HCT116 (cell line): Measurements from ENCODE around the gene ARHGAP42. TPM values are rescaled to one million over a fixed set of nuclear protein-coding genes. Genes with fewer than 3 reads are reported as not detected.

Source experiments
- ATAC-seq: fragments of 200-7000 bp; cut with Tn5 transposase; 2 replicates; pipeline ENCODE4 v1.9.1; 2020; ENCODE audit warnings: mild to moderate bottlenecking, moderate library complexity
- BruUV-seq: library from RNA; stranded (reverse); fragments of 400-500 nt; replicated peaks from 2 replicates; lab custom pipeline; 2021; lab: Mats Ljungman, UMichigan
- CTCF ChIA-PET: fragments of 300-600 bp; sonication (Branson Sonifier 250); formaldehyde crosslinking; loops from one replicate; lab custom pipeline; 2021; ENCODE audit warnings: antibody characterized with exemption; lab: Charles Lee
- POLR2A ChIA-PET: fragments of 300-600, 350-600 bp; sonication (Branson Sonifier 250); formaldehyde crosslinking; loops from one replicate; lab custom pipeline; 2021; ENCODE audit warnings: antibody characterized with exemption; lab: Charles Lee
- RAD21 ChIA-PET, 2 experiments: fragments of 300-600 bp; sonication (Branson Sonifier 250); formaldehyde crosslinking; loops; one replicate each; lab custom pipeline; 2023; ENCODE audit warnings: low total read pairs in 2 of 2; ENCODE audit not compliant: uncharacterized antibody in 2 of 2, unreplicated experiment in 2 of 2, low non-redundant PET in 1 of 2; lab: Charles Lee
- DNase-seq: peaks from one replicate; pipeline ENCODE4 v3.0.0-alpha.2; 2010; ENCODE audit warnings: low read depth, low spot score
- H2AFZ ChIP-seq: fragments of 200-600 bp; shearing (Covaris generic), sonication (generic); 2 replicates; pipeline ENCODE4 v1.6.1; 2017; ENCODE audit warnings: low read depth, mixed run types, mixed read lengths, antibody characterized with exemption, low read length; ENCODE audit not compliant: poor library complexity, severe bottlenecking
- H3K27ac ChIP-seq: 2 replicates; pipeline ENCODE4 v1.5.1; 2012; ENCODE audit warnings: low read depth, low read length
- H3K27me3 ChIP-seq: fragments of 200-600 bp; sonication (generic); 2 replicates; pipeline ENCODE4 v1.6.1; 2016; ENCODE audit warnings: mixed run types, low read length, mixed read lengths; ENCODE audit not compliant: insufficient read depth
- H3K36me3 ChIP-seq, 2 experiments: fragments of 200-500 bp in 1 of 2; fragments of 200-600 bp in 1 of 2; sonication (Bioruptor generic) in 1 of 2; sonication (generic) in 1 of 2; 2 replicates each; pipeline versions ENCODE4 v1.5.1 to v1.6.1; 2014 to 2016; ENCODE audit warnings: low read length in 2 of 2, inconsistent platforms in 1 of 2, mixed read lengths in 1 of 2, mixed run types in 1 of 2; ENCODE audit not compliant: insufficient read depth in 2 of 2, control insufficient read depth in 1 of 2
- H3K4me1 ChIP-seq, 2 experiments: fragments of 200-600 bp in 1 of 2; sonication (generic) in 1 of 2; 2 replicates each; pipeline versions ENCODE4 v1.5.1 to v1.6.1; 2012 to 2017; ENCODE audit warnings: low read length in 2 of 2, inconsistent platforms in 1 of 2, mild to moderate bottlenecking in 1 of 2, mixed read lengths in 1 of 2, mixed run types in 1 of 2, moderate library complexity in 1 of 2; ENCODE audit not compliant: insufficient read depth in 2 of 2, control insufficient read depth in 1 of 2
- H3K4me2 ChIP-seq: fragments of 200-600 bp; sonication (generic); 2 replicates; pipeline ENCODE4 v1.6.1; 2017; ENCODE audit warnings: mixed run types, low read length, mixed read lengths
- H3K4me3 ChIP-seq, 2 experiments: fragments of 200-600 bp in 1 of 2; sonication (generic) in 1 of 2; replicated peaks in 1 of 2; 2 replicates each; pipeline ENCODE4 v1.5.1; 2011 to 2016; ENCODE audit warnings: low read length in 2 of 2, control low read depth in 1 of 2, low read depth in 1 of 2, mild to moderate bottlenecking in 1 of 2, mixed read lengths in 1 of 2, mixed run types in 1 of 2
- H3K79me2 ChIP-seq: fragments of 200-600 bp; sonication (generic); 2 replicates; pipeline ENCODE4 v1.6.1; 2017; ENCODE audit warnings: mild to moderate bottlenecking, mixed run types, low read length, moderate library complexity, mixed read lengths; ENCODE audit not compliant: insufficient read depth
- H3K9ac ChIP-seq: fragments of 200-600 bp; sonication (generic); 2 replicates; pipeline ENCODE4 v1.6.1; 2016; ENCODE audit warnings: low read length, mixed read lengths
- H3K9me2 ChIP-seq: fragments of 200-600 bp; sonication (generic), shearing (Covaris generic); 2 replicates; pipeline ENCODE4 v1.6.1; 2017; ENCODE audit warnings: mixed run types, mild to moderate bottlenecking, moderate library complexity; ENCODE audit not compliant: insufficient read depth
- H3K9me3 ChIP-seq, 2 experiments: fragments of 200-500 bp in 1 of 2; fragments of 200-600 bp in 1 of 2; sonication (Bioruptor generic) in 1 of 2; sonication (generic) in 1 of 2; 2 replicates each; pipeline ENCODE4 v1.6.1; 2014 to 2017; ENCODE audit warnings: low read length in 2 of 2, mixed read lengths in 2 of 2, inconsistent platforms in 1 of 2, low read depth in 1 of 2, mild to moderate bottlenecking in 1 of 2, mixed run types in 1 of 2, moderate library complexity in 1 of 2; ENCODE audit not compliant: control insufficient read depth in 1 of 2, insufficient read depth in 1 of 2
- H4K20me1 ChIP-seq: fragments of 200-600 bp; sonication (generic), shearing (Covaris generic); 2 replicates; pipeline ENCODE4 v1.6.1; 2017; ENCODE audit warnings: mixed run types, mild to moderate bottlenecking, moderate library complexity; ENCODE audit not compliant: insufficient read depth
- ATF3 ChIP-seq: IDR thresholded peaks from 2 replicates; pipeline ENCODE4 v1.6.1; 2012
- CBX3 ChIP-seq: IDR thresholded peaks from 2 replicates; pipeline ENCODE4 v1.6.1; 2012; ENCODE audit warnings: low read depth
- CEBPB ChIP-seq: IDR thresholded peaks from 2 replicates; pipeline ENCODE4 v1.6.1; 2012; ENCODE audit warnings: low read depth
- CTCF ChIP-seq, 3 experiments: fragments of 200-600 bp in 1 of 3; sonication (generic) in 1 of 3; IDR thresholded peaks in 2 of 3; conservative IDR thresholded peaks in 1 of 3; 2 replicates each; pipeline ENCODE4 v1.5.1; 2012 to 2017; ENCODE audit warnings: low read depth in 2 of 3, low read length in 2 of 3, antibody characterized with exemption in 1 of 3, borderline replicate concordance in 1 of 3, control low read depth in 1 of 3, mild to moderate bottlenecking in 1 of 3, mixed read lengths in 1 of 3, mixed run types in 1 of 3, moderate library complexity in 1 of 3; ENCODE audit not compliant: insufficient read depth in 1 of 3
- EGR1 ChIP-seq: IDR thresholded peaks from 2 replicates; pipeline ENCODE4 v1.6.1; 2012; ENCODE audit warnings: low read depth
- EZH2 ChIP-seq: fragments of 200-600 bp; sonication (generic); IDR thresholded peaks from 2 replicates; pipeline ENCODE4 v1.6.1; 2017; ENCODE audit warnings: antibody characterized with exemption, mixed run types
- FOSL1 ChIP-seq: IDR thresholded peaks from 2 replicates; pipeline ENCODE4 v1.6.1; 2012; ENCODE audit warnings: low read depth
- JUND ChIP-seq: IDR thresholded peaks from 2 replicates; pipeline ENCODE4 v1.6.1; 2012
- MAX ChIP-seq: IDR thresholded peaks from 2 replicates; pipeline ENCODE4 v1.6.1; 2012
- POLR2AphosphoS5 ChIP-seq: IDR thresholded peaks from 2 replicates; pipeline ENCODE4 v1.6.1; 2011; ENCODE audit warnings: mild to moderate bottlenecking, low read depth, low read length, moderate library complexity
- SP1 ChIP-seq: IDR thresholded peaks from 2 replicates; pipeline ENCODE4 v1.6.1; 2012; ENCODE audit warnings: low read depth
- SRF ChIP-seq: IDR thresholded peaks from 2 replicates; pipeline ENCODE4 v1.6.1; 2012; ENCODE audit warnings: low read depth
- TCF7L2 ChIP-seq: IDR thresholded peaks from 2 replicates; pipeline ENCODE4 v1.7.0; 2011; ENCODE audit warnings: borderline replicate concordance, inconsistent platforms; ENCODE audit not compliant: insufficient read depth, insufficient read length; ENCODE audit errors: extremely low read depth
- ZBTB33 ChIP-seq: IDR thresholded peaks from 2 replicates; pipeline ENCODE4 v1.6.1; 2011; ENCODE audit warnings: mild to moderate bottlenecking, low read length, moderate library complexity; ENCODE audit not compliant: insufficient replicate concordance; ENCODE audit errors: extremely low read depth
- ZFX ChIP-seq: fragments of 450-650 bp; IDR thresholded peaks from 2 replicates; pipeline ENCODE4 v1.6.1; 2017
- intact Hi-C: fragments of 100-400 bp; cut with micrococcal nuclease; formaldehyde crosslinking; loops from 2 replicates; pipeline ENCODE4 v1.10.0; 2022
- total RNA-seq: library from RNA; stranded (reverse); gene quantifications from one replicate; pipeline ENCODE4 v1.2.1, GENCODE V29; 2021; ENCODE audit not compliant: unreplicated experiment

ARHGAP42 gene
- total RNA-seq, 1 experiment from 2014 or later: 12.3 TPM

- no peaks in the 10 kb centered on the region for H3K36me3 ChIP-seq
- H3K79me2 ChIP-seq: no peaks in the 10 kb centered on the region
- ChIA-PET RAD21 (no interaction called here), POLR2A (no interaction called here), CTCF (no interaction called here)
- no peak for ATAC-seq
- no peaks in the 10 kb centered on the region for H3K4me1 ChIP-seq
- H3K4me2 ChIP-seq: no peak overlapping the region
- BruUV-seq: no TSS peak
- no peaks in the 10 kb centered on the region for H3K9me3 ChIP-seq
- no peak overlapping the region for H2AFZ ChIP-seq
- no peaks in the 10 kb centered on the region for H3K27me3 ChIP-seq
- no peaks in the 10 kb centered on the region; the same call in 1 of the 2 replicates for H4K20me1 ChIP-seq
- no peaks in the 10 kb centered on the region for H3K9me2 ChIP-seq
- no peak overlapping the region for H3K27ac ChIP-seq
- TF ChIP-seq JUND (no peak), CBX3 (no peak), SP1 (no peak), CTCF (IDR thresholded peaks at IDR 0.05 in 2 of 3, conservative IDR thresholded peaks at IDR 0.05 in 1 of 3; ENCODE audit: borderline replicate concordance in 1 of 3, insufficient read depth in 1 of 3, low read depth in 2 of 3, low read length in 2 of 3) (no peak), EZH2 (no peak), ZBTB33 (no peak), EGR1 (no peak), TCF7L2 (no peak), ATF3 (no peak), FOSL1 (no peak), ZFX (no peak), POLR2AphosphoS5 (no peak), MAX (no peak), CEBPB (no peak), SRF (no peak)
- no peak overlapping the region for H3K4me3 ChIP-seq
- intact Hi-C loops: no loop called here
- H3K9ac ChIP-seq: no peak overlapping the region
- DNase-seq: no peak
Observed at GRCh38 chr11:100949443-100949842, 262.4 kb downstream of the ARHGAP42 start.
